GM12891 (cell line): Measurements from ENCODE around the gene ADD1.

Experiments
- PAX5 ChIP-seq: IDR thresholded peaks from 2 replicates; pipeline ENCODE4 v1.6.1; 2011; ENCODE audit warnings: low read length, moderate library complexity, mild to moderate bottlenecking; ENCODE audit not compliant: insufficient read depth, severe bottlenecking
- POLR2A ChIP-seq: IDR thresholded peaks from 2 replicates; pipeline ENCODE4 v1.6.1; 2011; ENCODE audit warnings: low read depth, low read length, control low read depth
- POLR2AphosphoS5 ChIP-seq: IDR thresholded peaks from 2 replicates; pipeline ENCODE4 v1.6.1; 2011; ENCODE audit warnings: low read depth, low read length, control low read depth
- SPI1 ChIP-seq: IDR thresholded peaks from 2 replicates; pipeline ENCODE4 v1.6.1; 2011; ENCODE audit warnings: low read depth, low read length, control low read depth
- TAF1 ChIP-seq: IDR thresholded peaks from 2 replicates; pipeline ENCODE4 v1.6.1; 2011; ENCODE audit warnings: low read depth, low read length, control low read depth

DNA sequence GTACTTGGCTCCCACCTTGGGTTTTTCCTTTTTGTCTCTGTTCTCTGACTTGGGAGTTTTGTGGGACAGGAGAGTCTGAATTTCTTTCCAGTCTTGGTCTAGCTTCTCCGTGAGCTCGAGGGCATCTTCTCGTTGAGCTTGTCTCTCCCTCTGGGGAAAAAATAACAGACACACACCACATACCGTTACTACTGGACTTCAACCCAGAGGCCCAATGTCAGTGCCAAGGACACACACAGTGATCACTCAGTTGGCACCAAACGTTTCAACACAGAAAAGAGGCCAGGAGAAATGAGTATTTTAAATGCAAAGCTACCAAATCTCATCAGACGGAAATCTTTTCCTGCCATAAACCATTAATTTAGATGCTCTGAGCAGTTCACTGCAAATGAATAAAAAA lies 109.9 kb downstream of the ADD1 start:
- TF ChIP-seq POLR2A, result no peak
- TF ChIP-seq POLR2AphosphoS5, result no peak
- TF ChIP-seq PAX5, result no peak
- no peak for TF ChIP-seq TAF1
- TF ChIP-seq SPI1, result no peak
